GM18526 (cell line): ENCODE results near the gene FMR1.

Experiments
- POLR2A ChIP-seq: IDR thresholded peaks from 3 replicates; pipeline ENCODE4 v1.6.1; 2011; ENCODE audit not compliant: insufficient read length; ENCODE audit errors: extremely low read depth

Gene FMR1

GRCh38 chrX:147911192-147912022 is at the start of gene FMR1:
Gene FMR1 (plus strand): TSS chrX:147911919. CDS start chrX:147912180, 261 bp downstream.
- TF ChIP-seq POLR2A = peak; percentile 37

- no peak for TF ChIP-seq POLR2A
Observed at GRCh38 chrX:147875866-147876596, 35.7 kb upstream of the FMR1 start.

- TF ChIP-seq POLR2A = no peak
Observed at GRCh38 chrX:147876849-147877646, 34.7 kb upstream of the FMR1 start.

- TF ChIP-seq POLR2A = no peak
Observed at GRCh38 chrX:147877726-147878125, 34.0 kb upstream of the FMR1 start.

GRCh38 chrX:147884958-147885357 is 26.8 kb upstream of the FMR1 start:
- no peak for TF ChIP-seq POLR2A

GRCh38 chrX:147890756-147891155 is 21.0 kb upstream of the FMR1 start:
- TF ChIP-seq POLR2A = no peak

GRCh38 chrX:147891896-147892295 is 19.8 kb upstream of the FMR1 start:
- no peak for TF ChIP-seq POLR2A

GRCh38 chrX:147893741-147894140 is 18.0 kb upstream of the FMR1 start:
- TF ChIP-seq POLR2A = no peak

GRCh38 chrX:147894366-147894963 is 17.3 kb upstream of the FMR1 start:
- TF ChIP-seq POLR2A = no peak

- no peak for TF ChIP-seq POLR2A
Observed at GRCh38 chrX:147897117-147897516, 14.6 kb upstream of the FMR1 start.

GRCh38 chrX:147898951-147899350 is 12.8 kb upstream of the FMR1 start:
- TF ChIP-seq POLR2A = no peak

- TF ChIP-seq POLR2A = no peak
Observed at GRCh38 chrX:147899379-147900114, 12.2 kb upstream of the FMR1 start.

- TF ChIP-seq POLR2A = no peak
Observed at GRCh38 chrX:147900349-147900748, 11.4 kb upstream of the FMR1 start.

- TF ChIP-seq POLR2A = no peak
Observed at GRCh38 chrX:147901461-147902126, 10.1 kb upstream of the FMR1 start.
